Endothelial cell (in vitro differentiated cells): ENCODE measurements around the gene U2AF1L4. TPM values are rescaled to one million over a fixed set of nuclear protein-coding genes. Genes with fewer than 3 reads are reported as not detected.

Experiments
- DNase-seq: peaks from one replicate; pipeline ENCODE4 v3.0.0; 2021; ENCODE audit warnings: low spot score
- H3K27ac Mint-ChIP-seq: one replicate; pipeline ENCODE4 v1.8.0; 2021; ENCODE audit warnings: mixed read lengths, inconsistent platforms; ENCODE audit not compliant: unreplicated experiment
- H3K27me3 Mint-ChIP-seq: one replicate; pipeline ENCODE4 v1.8.0; 2021; ENCODE audit warnings: mild to moderate bottlenecking, moderate library complexity, mixed read lengths, inconsistent platforms; ENCODE audit not compliant: unreplicated experiment
- H3K36me3 Mint-ChIP-seq: one replicate; pipeline ENCODE4 v1.8.0; 2021; ENCODE audit warnings: mild to moderate bottlenecking, low read depth, mixed read lengths, inconsistent platforms; ENCODE audit not compliant: unreplicated experiment
- H3K4me1 Mint-ChIP-seq: one replicate; pipeline ENCODE4 v1.8.0; 2021; ENCODE audit warnings: mild to moderate bottlenecking, mixed read lengths, inconsistent platforms; ENCODE audit not compliant: unreplicated experiment
- H3K4me3 Mint-ChIP-seq: one replicate; pipeline ENCODE4 v1.8.0; 2021; ENCODE audit warnings: mild to moderate bottlenecking, mixed read lengths, inconsistent platforms; ENCODE audit not compliant: unreplicated experiment
- H3K9me3 Mint-ChIP-seq: one replicate; pipeline ENCODE4 v1.8.0; 2021; ENCODE audit warnings: mixed read lengths, inconsistent platforms; ENCODE audit not compliant: unreplicated experiment
- CTCF ChIP-seq: fragments of 200-600 bp; sonication (generic); IDR thresholded peaks from one replicate; pipeline ENCODE4 v1.5.0; 2021; ENCODE audit warnings: antibody characterized with exemption; ENCODE audit not compliant: unreplicated experiment
- total RNA-seq: library from RNA; stranded (reverse); fragmentation: NEBNext Ultra II Directional; extraction: Animal tissue kit (Norgen Biotek cat#: 25700); gene quantifications from one replicate; pipeline ENCODE4 v1.2.1, GENCODE V29; 2021; ENCODE audit not compliant: unreplicated experiment

The U2AF1L4 gene
- total RNA-seq, 1 donor from 2014 or later = 12.0 TPM

- Mint-ChIP-seq H3K4me1 (no peaks in the 10 kb centered on the region), H3K9me3 (no peaks in the 10 kb centered on the region), H3K36me3 (no peaks in the 10 kb centered on the region), H3K27me3 (peaks cover 7% of the 10 kb centered on the region), H3K4me3 (no peak overlapping the region), H3K27ac (no peak overlapping the region)
- no peak for DNase-seq
- no peak for TF ChIP-seq CTCF
Measured at GRCh38 chr19:35791814-35792279, 46.6 kb upstream of the U2AF1L4 start.

GRCh38 chr19:35790981-35791813, 46.0 kb upstream of the U2AF1L4 start:
- Mint-ChIP-seq H3K27me3 (peaks cover 6% of the 10 kb centered on the region), H3K4me3 (no peak overlapping the region)

GRCh38 chr19:35789978-35790944, 45.0 kb upstream of the U2AF1L4 start:
- Mint-ChIP-seq H3K27me3 (peaks cover 10% of the 10 kb centered on the region), H3K4me3 (no peak overlapping the region), H3K27ac (no peak overlapping the region), H3K36me3 (no peaks in the 10 kb centered on the region), H3K4me1 (no peaks in the 10 kb centered on the region), H3K9me3 (no peaks in the 10 kb centered on the region)
- no peak for TF ChIP-seq CTCF
- DNase-seq = no peak

More at GRCh38 chr19:35790981-35791813, 46.0 kb upstream of the U2AF1L4 start:
- no peak for DNase-seq
- no peaks in the 10 kb centered on the region for H3K36me3 Mint-ChIP-seq
- H3K4me1 Mint-ChIP-seq = no peaks in the 10 kb centered on the region
- TF ChIP-seq CTCF = peak; percentile 24
- H3K9me3 Mint-ChIP-seq = no peaks in the 10 kb centered on the region
- no peak overlapping the region for H3K27ac Mint-ChIP-seq

GRCh38 chr19:35789195-35789977, 44.2 kb upstream of the U2AF1L4 start:
- Mint-ChIP-seq H3K27ac (no peak overlapping the region), H3K36me3 (no peaks in the 10 kb centered on the region), H3K27me3 (peaks cover 12% of the 10 kb centered on the region), H3K4me1 (no peaks in the 10 kb centered on the region), H3K9me3 (no peaks in the 10 kb centered on the region), H3K4me3 (no peak overlapping the region)
- no peak for TF ChIP-seq CTCF
- DNase-seq = no peak
